HepG2 (cell line): ENCODE results near the gene MSI2. TPM values are rescaled to one million over a fixed set of nuclear protein-coding genes. Genes with fewer than 3 reads are reported as not detected.
A peak's percentile ranks its signal among the peaks of the same experiment; 100 is the strongest.

Experiments
- AHR ChIP-seq: IDR thresholded peaks from 2 replicates; pipeline ENCODE4 v1.6.1; 2018; ENCODE audit warnings: missing genetic modification reagents, missing compliant biosample characterization
- BRCA1 ChIP-seq: sonication (generic); formaldehyde crosslinking; IDR thresholded peaks from 2 replicates; pipeline ENCODE4 v1.4.0; 2020; ENCODE audit warnings: missing genetic modification reagents
- PHF5A ChIP-seq: IDR thresholded peaks from one replicate; pipeline ENCODE4 v1.6.1; 2018; ENCODE audit warnings: low read depth, missing genetic modification reagents; ENCODE audit not compliant: unreplicated experiment
- PITX1 ChIP-seq: sonication (generic); formaldehyde crosslinking; IDR thresholded peaks from 2 replicates; pipeline ENCODE4 v1.5.1; 2020; ENCODE audit warnings: mild to moderate bottlenecking, missing genetic modification reagents
- TOPORS ChIP-seq: sonication (generic); formaldehyde crosslinking; IDR thresholded peaks from 2 replicates; pipeline ENCODE4 v1.8.0; 2023; ENCODE audit warnings: mild to moderate bottlenecking, missing genetic modification reagents
- ZBTB2 ChIP-seq: sonication (generic); formaldehyde crosslinking; IDR thresholded peaks from 2 replicates; pipeline ENCODE4 v1.8.0; 2022; ENCODE audit warnings: low read depth, missing genetic modification reagents
- ZNF274 ChIP-seq: sonication (generic); formaldehyde crosslinking; IDR thresholded peaks from 2 replicates; pipeline ENCODE4 v1.5.1; 2020; ENCODE audit warnings: mild to moderate bottlenecking, missing genetic modification reagents
- ZNF335 ChIP-seq: sonication (generic); formaldehyde crosslinking; IDR thresholded peaks from 2 replicates; pipeline ENCODE4 v1.4.0; 2020; ENCODE audit warnings: missing genetic modification reagents
- ZNF432 ChIP-seq: sonication (generic); formaldehyde crosslinking; IDR thresholded peaks from 2 replicates; pipeline ENCODE4 v1.5.0; 2020; ENCODE audit warnings: missing genetic modification reagents, mild to moderate bottlenecking, borderline replicate concordance
- ZNF737 ChIP-seq: sonication (generic); formaldehyde crosslinking; IDR thresholded peaks from 2 replicates; pipeline ENCODE4 v1.5.0; 2020; ENCODE audit warnings: missing genetic modification reagents, mild to moderate bottlenecking, borderline replicate concordance
- ZNF75D ChIP-seq: sonication (generic); formaldehyde crosslinking; IDR thresholded peaks from 2 replicates; pipeline ENCODE4 v1.8.1; 2023; ENCODE audit warnings: missing genetic modification reagents, mild to moderate bottlenecking, borderline replicate concordance
- polyA plus RNA-seq, 8 experiments: library from polyadenylated mRNA; depleted of rRNA in 3 of 8; stranded (reverse) in 7 of 8; unstranded in 1 of 8; fragments of >200 nt; fragmentation: Illumina TruSeq in 4 of 8; extraction: Trizol in 4 of 8; gene quantifications; 2 replicates each; pipeline versions ENCODE4 v1.2.1 to v1.2.3, GENCODE V29; 2011 to 2016; ENCODE audit warnings: low read depth in 4 of 8, missing spikeins in 1 of 8, mixed read lengths in 1 of 8; ENCODE audit not compliant: insufficient read depth in 1 of 8
- total RNA-seq, 5 experiments: library from RNA; depleted of rRNA; stranded (reverse); fragments of >200 nt; fragmentation: Illumina TruSeq; extraction: Trizol; gene quantifications; 2 replicates each; pipeline ENCODE4 v1.2.3, GENCODE V29; 2016; ENCODE audit warnings: low read depth in 1 of 5
- TF ChIP-seq, protein P1 (sequence below): sonication (generic); formaldehyde crosslinking; conservative IDR thresholded peaks from 2 replicates; pipeline ENCODE4 v1.4.0; 2020; ENCODE audit warnings: missing genetic modification reagents
- TF ChIP-seq, protein P2 (sequence below): sonication (generic); formaldehyde crosslinking; IDR thresholded peaks from 2 replicates; pipeline ENCODE4 v1.4.0; 2020; ENCODE audit warnings: missing genetic modification reagents, mild to moderate bottlenecking, borderline replicate concordance
- TF ChIP-seq, protein P3 (sequence below): sonication (generic); formaldehyde crosslinking; IDR thresholded peaks from 2 replicates; pipeline ENCODE4 v1.4.0; 2020; ENCODE audit warnings: missing genetic modification reagents
- TF ChIP-seq, protein P4 (sequence below): sonication (generic); formaldehyde crosslinking; conservative IDR thresholded peaks from 2 replicates; pipeline ENCODE4 v1.4.0; 2020; ENCODE audit warnings: missing genetic modification reagents

The MSI2 gene
- total and polyA plus RNA-seq, 2 of the 13 experiments (the other 11 are each of a cell fraction or from before 2014, with no cell fraction given): 77.5 to 78.4 TPM

- TF ChIP-seq ZNF75D (CRISPR knock-in tag): no peak
- 0 out of 2 replicates have a peak, but pooled peaks have one; percentile 39 for TF ChIP-seq TOPORS (CRISPR knock-in tag)
- TF ChIP-seq PITX1 (CRISPR knock-in tag): no peak
- no peak for TF ChIP-seq PHF5A
- TF ChIP-seq, protein P1, sequence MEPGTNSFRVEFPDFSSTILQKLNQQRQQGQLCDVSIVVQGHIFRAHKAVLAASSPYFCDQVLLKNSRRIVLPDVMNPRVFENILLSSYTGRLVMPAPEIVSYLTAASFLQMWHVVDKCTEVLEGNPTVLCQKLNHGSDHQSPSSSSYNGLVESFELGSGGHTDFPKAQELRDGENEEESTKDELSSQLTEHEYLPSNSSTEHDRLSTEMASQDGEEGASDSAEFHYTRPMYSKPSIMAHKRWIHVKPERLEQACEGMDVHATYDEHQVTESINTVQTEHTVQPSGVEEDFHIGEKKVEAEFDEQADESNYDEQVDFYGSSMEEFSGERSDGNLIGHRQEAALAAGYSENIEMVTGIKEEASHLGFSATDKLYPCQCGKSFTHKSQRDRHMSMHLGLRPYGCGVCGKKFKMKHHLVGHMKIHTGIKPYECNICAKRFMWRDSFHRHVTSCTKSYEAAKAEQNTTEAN (CRISPR knock-in tag): no peak
- no peak for TF ChIP-seq ZNF432
- TF ChIP-seq, protein P2, sequence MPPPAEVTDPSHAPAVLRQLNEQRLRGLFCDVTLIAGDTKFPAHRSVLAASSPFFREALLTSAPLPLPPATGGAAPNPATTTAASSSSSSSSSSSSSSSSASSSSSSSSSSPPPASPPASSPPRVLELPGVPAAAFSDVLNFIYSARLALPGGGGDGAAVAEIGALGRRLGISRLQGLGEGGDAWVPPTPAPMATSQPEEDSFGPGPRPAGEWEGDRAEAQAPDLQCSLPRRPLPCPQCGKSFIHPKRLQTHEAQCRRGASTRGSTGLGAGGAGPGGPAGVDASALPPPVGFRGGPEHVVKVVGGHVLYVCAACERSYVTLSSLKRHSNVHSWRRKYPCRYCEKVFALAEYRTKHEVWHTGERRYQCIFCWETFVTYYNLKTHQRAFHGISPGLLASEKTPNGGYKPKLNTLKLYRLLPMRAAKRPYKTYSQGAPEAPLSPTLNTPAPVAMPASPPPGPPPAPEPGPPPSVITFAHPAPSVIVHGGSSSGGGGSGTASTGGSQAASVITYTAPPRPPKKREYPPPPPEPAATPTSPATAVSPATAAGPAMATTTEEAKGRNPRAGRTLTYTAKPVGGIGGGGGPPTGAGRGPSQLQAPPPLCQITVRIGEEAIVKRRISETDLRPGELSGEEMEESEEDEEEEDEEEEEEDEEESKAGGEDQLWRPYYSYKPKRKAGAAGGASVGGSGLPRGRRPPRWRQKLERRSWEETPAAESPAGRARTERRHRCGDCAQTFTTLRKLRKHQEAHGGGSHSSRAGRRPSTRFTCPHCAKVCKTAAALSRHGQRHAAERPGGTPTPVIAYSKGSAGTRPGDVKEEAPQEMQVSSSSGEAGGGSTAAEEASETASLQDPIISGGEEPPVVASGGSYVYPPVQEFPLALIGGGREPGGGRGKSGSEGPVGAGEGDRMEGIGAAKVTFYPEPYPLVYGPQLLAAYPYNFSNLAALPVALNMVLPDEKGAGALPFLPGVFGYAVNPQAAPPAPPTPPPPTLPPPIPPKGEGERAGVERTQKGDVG (CRISPR knock-in tag): no peak
- TF ChIP-seq AHR (CRISPR knock-in tag): no peak
- TF ChIP-seq, protein P3, sequence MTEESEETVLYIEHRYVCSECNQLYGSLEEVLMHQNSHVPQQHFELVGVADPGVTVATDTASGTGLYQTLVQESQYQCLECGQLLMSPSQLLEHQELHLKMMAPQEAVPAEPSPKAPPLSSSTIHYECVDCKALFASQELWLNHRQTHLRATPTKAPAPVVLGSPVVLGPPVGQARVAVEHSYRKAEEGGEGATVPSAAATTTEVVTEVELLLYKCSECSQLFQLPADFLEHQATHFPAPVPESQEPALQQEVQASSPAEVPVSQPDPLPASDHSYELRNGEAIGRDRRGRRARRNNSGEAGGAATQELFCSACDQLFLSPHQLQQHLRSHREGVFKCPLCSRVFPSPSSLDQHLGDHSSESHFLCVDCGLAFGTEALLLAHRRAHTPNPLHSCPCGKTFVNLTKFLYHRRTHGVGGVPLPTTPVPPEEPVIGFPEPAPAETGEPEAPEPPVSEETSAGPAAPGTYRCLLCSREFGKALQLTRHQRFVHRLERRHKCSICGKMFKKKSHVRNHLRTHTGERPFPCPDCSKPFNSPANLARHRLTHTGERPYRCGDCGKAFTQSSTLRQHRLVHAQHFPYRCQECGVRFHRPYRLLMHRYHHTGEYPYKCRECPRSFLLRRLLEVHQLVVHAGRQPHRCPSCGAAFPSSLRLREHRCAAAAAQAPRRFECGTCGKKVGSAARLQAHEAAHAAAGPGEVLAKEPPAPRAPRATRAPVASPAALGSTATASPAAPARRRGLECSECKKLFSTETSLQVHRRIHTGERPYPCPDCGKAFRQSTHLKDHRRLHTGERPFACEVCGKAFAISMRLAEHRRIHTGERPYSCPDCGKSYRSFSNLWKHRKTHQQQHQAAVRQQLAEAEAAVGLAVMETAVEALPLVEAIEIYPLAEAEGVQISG (CRISPR knock-in tag): peak; percentile 39; the same call in 1 of the 2 replicates
- TF ChIP-seq, protein P4, sequence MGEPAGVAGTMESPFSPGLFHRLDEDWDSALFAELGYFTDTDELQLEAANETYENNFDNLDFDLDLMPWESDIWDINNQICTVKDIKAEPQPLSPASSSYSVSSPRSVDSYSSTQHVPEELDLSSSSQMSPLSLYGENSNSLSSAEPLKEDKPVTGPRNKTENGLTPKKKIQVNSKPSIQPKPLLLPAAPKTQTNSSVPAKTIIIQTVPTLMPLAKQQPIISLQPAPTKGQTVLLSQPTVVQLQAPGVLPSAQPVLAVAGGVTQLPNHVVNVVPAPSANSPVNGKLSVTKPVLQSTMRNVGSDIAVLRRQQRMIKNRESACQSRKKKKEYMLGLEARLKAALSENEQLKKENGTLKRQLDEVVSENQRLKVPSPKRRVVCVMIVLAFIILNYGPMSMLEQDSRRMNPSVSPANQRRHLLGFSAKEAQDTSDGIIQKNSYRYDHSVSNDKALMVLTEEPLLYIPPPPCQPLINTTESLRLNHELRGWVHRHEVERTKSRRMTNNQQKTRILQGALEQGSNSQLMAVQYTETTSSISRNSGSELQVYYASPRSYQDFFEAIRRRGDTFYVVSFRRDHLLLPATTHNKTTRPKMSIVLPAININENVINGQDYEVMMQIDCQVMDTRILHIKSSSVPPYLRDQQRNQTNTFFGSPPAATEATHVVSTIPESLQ: no peak
- no peak for TF ChIP-seq ZNF737
- TF ChIP-seq ZNF335 (CRISPR knock-in tag): no peak
- TF ChIP-seq ZNF274 (CRISPR knock-in tag): no peak
- TF ChIP-seq ZBTB2 (CRISPR knock-in tag): peak; percentile 51; the same call in 1 of the 2 replicates
- TF ChIP-seq BRCA1 (CRISPR knock-in tag): no peak
Measured at GRCh38 chr17:57255776-57256681, at the start of gene MSI2 (continued).
